H1 (cell line): ENCODE results near the gene CIPC. TPM values are rescaled to one million over a fixed set of nuclear protein-coding genes. Genes with fewer than 3 reads are reported as not detected.

Experiments
- CTCF ChIA-PET: fragments of 300-600 bp; sonication (Branson Sonifier 250); formaldehyde crosslinking; loops from one replicate; lab custom pipeline; 2021; ENCODE audit not compliant: partially characterized antibody; lab: Charles Lee
- POLR2A ChIA-PET: fragments of 300-600 bp; sonication (Branson Sonifier 250); formaldehyde crosslinking; loops from one replicate; lab custom pipeline; 2021; ENCODE audit warnings: inconsistent platforms; ENCODE audit not compliant: partially characterized antibody; lab: Charles Lee
- DNase-seq, 2 experiments: peaks; one replicate each; pipeline versions ENCODE4 v3.0.0 to v3.0.0-alpha.2; 2010 to 2022; ENCODE audit warnings: low spot score in 2 of 2, low read depth in 1 of 2, mixed read lengths in 1 of 2
- FAIRE-seq: peaks from 2 replicates; lab custom pipeline; 2011; peaks lifted over from hg19 to GRCh38; lab: Jason Lieb, UNC
- H2AFZ ChIP-seq: 2 replicates; pipeline ENCODE4 v1.8.1; 2012; ENCODE audit warnings: low read length, inconsistent platforms
- H2AK5ac ChIP-seq: 2 replicates; pipeline ENCODE4 v1.6.1; 2013; ENCODE audit warnings: low read depth, low read length
- H2BK120ac ChIP-seq: replicated peaks from 2 replicates; pipeline ENCODE3; 2013; ENCODE audit warnings: low read depth, low read length, inconsistent platforms
- H2BK12ac ChIP-seq: 2 replicates; pipeline ENCODE4 v1.6.1; 2013; ENCODE audit warnings: low read depth, low read length
- H2BK15ac ChIP-seq: 2 replicates; pipeline ENCODE4 v1.6.1; 2013; ENCODE audit warnings: low read length
- H2BK20ac ChIP-seq: 2 replicates; pipeline ENCODE4 v1.6.1; 2013; ENCODE audit warnings: low read length
- H2BK5ac ChIP-seq: 2 replicates; pipeline ENCODE4 v1.6.1; 2013; ENCODE audit warnings: low read depth, low read length
- H3K14ac ChIP-seq: 2 replicates; pipeline ENCODE4 v1.6.1; 2013; ENCODE audit warnings: inconsistent platforms; ENCODE audit not compliant: insufficient read length
- H3K18ac ChIP-seq: 2 replicates; pipeline ENCODE4 v1.6.1; 2013; ENCODE audit warnings: low read length; ENCODE audit errors: extremely low read depth
- H3K23ac ChIP-seq: 2 replicates; pipeline ENCODE4 v1.6.1; 2013; ENCODE audit warnings: inconsistent platforms; ENCODE audit not compliant: insufficient read length
- H3K23me2 ChIP-seq: 2 replicates; pipeline ENCODE4 v1.6.1; 2013; ENCODE audit warnings: low read depth, low read length
- H3K27ac ChIP-seq: 2 replicates; pipeline ENCODE4 v1.6.1; 2011; ENCODE audit warnings: low read depth, low read length, inconsistent platforms
- H3K27me3 ChIP-seq, 4 experiments: replicated peaks in 1 of 4; 1 replicate in 1 of 4; 2 replicates in 3 of 4; pipeline versions ENCODE4 v1.6.1 to v1.8.1; 2011 to 2013; ENCODE audit warnings: low read length in 3 of 4, mild to moderate bottlenecking in 3 of 4, inconsistent platforms in 2 of 4, mixed read lengths in 2 of 4, moderate library complexity in 1 of 4; ENCODE audit not compliant: control insufficient read depth in 3 of 4, insufficient read depth in 3 of 4; ENCODE audit errors: extremely low read depth in 1 of 4
- H3K36me3 ChIP-seq, 4 experiments: 2 replicates each; pipeline versions ENCODE4 v1.6.1 to v1.8.1; 2011 to 2013; ENCODE audit warnings: mild to moderate bottlenecking in 4 of 4, low read length in 3 of 4, moderate library complexity in 2 of 4, control low read depth in 1 of 4, inconsistent platforms in 1 of 4; ENCODE audit not compliant: insufficient read depth in 4 of 4, control insufficient read depth in 2 of 4
- H3K4ac ChIP-seq: replicated peaks from 2 replicates; pipeline ENCODE3; 2013; ENCODE audit warnings: low read length, low read depth, mixed read lengths, inconsistent platforms; ENCODE audit not compliant: insufficient read length
- H3K4me1 ChIP-seq, 4 experiments: replicated peaks in 1 of 4; 1 replicate in 1 of 4; 2 replicates in 3 of 4; pipeline versions ENCODE4 v1.6.1 to v1.8.1; 2011 to 2013; ENCODE audit warnings: low read length in 3 of 4, inconsistent platforms in 2 of 4, mixed read lengths in 1 of 4; ENCODE audit not compliant: insufficient read depth in 4 of 4, control insufficient read depth in 3 of 4
- H3K4me2 ChIP-seq, 2 experiments: 2 replicates each; pipeline versions ENCODE4 v1.6.1 to v1.8.1; 2011 to 2013; ENCODE audit warnings: low read depth in 2 of 2, low read length in 2 of 2, control low read depth in 1 of 2, inconsistent platforms in 1 of 2, mild to moderate bottlenecking in 1 of 2; ENCODE audit not compliant: insufficient read depth in 1 of 2
- H3K4me3 ChIP-seq, 4 experiments: fragments of 200-600, 300-600 bp in 1 of 4; sonication (generic), shearing (Covaris generic), sonication (Bioruptor Twin) in 1 of 4; 2 replicates each; pipeline versions ENCODE4 v1.5.1 to v1.8.1; 2011 to 2016; ENCODE audit warnings: low read length in 4 of 4, low read depth in 3 of 4, control low read depth in 2 of 4, inconsistent platforms in 2 of 4, mild to moderate bottlenecking in 2 of 4, mixed read lengths in 1 of 4, moderate library complexity in 1 of 4; ENCODE audit not compliant: insufficient read depth in 2 of 4; ENCODE audit errors: extremely low read depth in 1 of 4
- H3K56ac ChIP-seq: replicated peaks from 2 replicates; pipeline ENCODE3; 2013; ENCODE audit warnings: low read depth, mild to moderate bottlenecking, mixed read lengths, low read length, inconsistent platforms; ENCODE audit not compliant: insufficient read length
- H3K79me1 ChIP-seq: 2 replicates; pipeline ENCODE4 v1.6.1; 2013; ENCODE audit warnings: low read depth, low read length, control low read depth
- H3K79me2 ChIP-seq, 2 experiments: 2 replicates each; pipeline versions ENCODE4 v1.6.1 to v1.8.1; 2012 to 2013; ENCODE audit warnings: low read length in 2 of 2, mild to moderate bottlenecking in 2 of 2, inconsistent platforms in 1 of 2; ENCODE audit not compliant: insufficient read depth in 2 of 2, control insufficient read depth in 1 of 2
- H3K9ac ChIP-seq, 4 experiments: replicated peaks in 1 of 4; 1 replicate in 1 of 4; 2 replicates in 3 of 4; pipeline versions ENCODE4 v1.6.1 to v1.8.1; 2011 to 2013; ENCODE audit warnings: low read depth in 3 of 4, low read length in 3 of 4, control low read depth in 2 of 4, mild to moderate bottlenecking in 2 of 4, moderate library complexity in 2 of 4, inconsistent platforms in 1 of 4; ENCODE audit errors: extremely low read depth in 1 of 4
- H3K9me3 ChIP-seq, 2 experiments: 2 replicates each; pipeline versions ENCODE4 v1.6.1 to v1.8.1; 2012 to 2013; ENCODE audit warnings: mild to moderate bottlenecking in 2 of 2, moderate library complexity in 2 of 2, control low read depth in 1 of 2, inconsistent platforms in 1 of 2, low read depth in 1 of 2, low read length in 1 of 2, mixed read lengths in 1 of 2; ENCODE audit not compliant: insufficient read depth in 2 of 2
- H4K20me1 ChIP-seq, 2 experiments: replicated peaks in 1 of 2; 2 replicates each; pipeline versions ENCODE3 to v1.8.1; 2011 to 2013; ENCODE audit warnings: inconsistent platforms in 2 of 2, low read length in 2 of 2, mild to moderate bottlenecking in 1 of 2; ENCODE audit not compliant: insufficient read depth in 2 of 2, control insufficient read depth in 1 of 2
- H4K5ac ChIP-seq: 2 replicates; pipeline ENCODE4 v1.6.1; 2013; ENCODE audit warnings: low read length, low read depth, mixed read lengths, inconsistent platforms; ENCODE audit not compliant: insufficient read length
- H4K8ac ChIP-seq: 2 replicates; pipeline ENCODE4 v1.8.0; 2013; ENCODE audit warnings: mild to moderate bottlenecking, moderate library complexity, low read length, inconsistent platforms; ENCODE audit not compliant: insufficient read depth; ENCODE audit errors: extremely low read depth
- H4K91ac ChIP-seq: replicated peaks from 2 replicates; pipeline ENCODE3; 2013; ENCODE audit warnings: low read length, mixed read lengths, inconsistent platforms; ENCODE audit not compliant: insufficient read length
- CHD1 ChIP-seq: IDR thresholded peaks from 2 replicates; pipeline ENCODE4 v1.6.1; 2012; ENCODE audit warnings: low read depth, low read length, improper control_type of control experiment
- MAFK ChIP-seq: IDR thresholded peaks from 2 replicates; pipeline ENCODE4 v1.6.1; 2012; ENCODE audit warnings: low read depth, mild to moderate bottlenecking, improper control_type of control experiment, low read length
- WGBS, 2 experiments: shearing (Covaris generic) in 1 of 2; methylation state at CpG; one replicate each; pipeline versions ENCODE4 v1.1.6 to v1.1.7; 2013 to 2015; ENCODE audit warnings: low lambda C conversion rate in 2 of 2, mixed read lengths in 2 of 2, inconsistent platforms in 1 of 2, low coverage in 1 of 2, missing lambda C conversion rate in 1 of 2; ENCODE audit not compliant: insufficient replicate concordance in 2 of 2, insufficient coverage in 1 of 2, insufficient read length in 1 of 2; ENCODE audit errors: extremely low coverage in 1 of 2, missing lambda C conversion rate in 1 of 2; 5-methylcytosine and 5-hydroxymethylcytosine counted together
- polyA plus RNA-seq, 7 experiments: library from polyadenylated mRNA; depleted of rRNA in 3 of 7; stranded (reverse) in 5 of 7; unstranded in 2 of 7; fragments of >200 nt in 5 of 7; fragments of 200-250 nt in 2 of 7; gene quantifications; 1 replicate in 5 of 7; 2 replicates in 1 of 7; 4 replicates in 1 of 7; pipeline versions ENCODE4 v1.2.1 to v1.2.3, GENCODE V29; 2011 to 2013; ENCODE audit warnings: missing spikeins in 2 of 7, mixed read lengths in 2 of 7
- total RNA-seq: library from RNA; stranded (reverse); fragmentation: NEBNext Ultra II Directional; extraction: Animal tissue kit (Norgen Biotek cat#: 25700); gene quantifications from 2 replicates; pipeline ENCODE4 v1.2.1, GENCODE V29; 2021

Gene CIPC
- total and polyA plus RNA-seq, 2 of the 8 experiments (the other 6 are each of a cell fraction or from before 2014, with no cell fraction given) = 13.9 to 32.7 TPM

DNA sequence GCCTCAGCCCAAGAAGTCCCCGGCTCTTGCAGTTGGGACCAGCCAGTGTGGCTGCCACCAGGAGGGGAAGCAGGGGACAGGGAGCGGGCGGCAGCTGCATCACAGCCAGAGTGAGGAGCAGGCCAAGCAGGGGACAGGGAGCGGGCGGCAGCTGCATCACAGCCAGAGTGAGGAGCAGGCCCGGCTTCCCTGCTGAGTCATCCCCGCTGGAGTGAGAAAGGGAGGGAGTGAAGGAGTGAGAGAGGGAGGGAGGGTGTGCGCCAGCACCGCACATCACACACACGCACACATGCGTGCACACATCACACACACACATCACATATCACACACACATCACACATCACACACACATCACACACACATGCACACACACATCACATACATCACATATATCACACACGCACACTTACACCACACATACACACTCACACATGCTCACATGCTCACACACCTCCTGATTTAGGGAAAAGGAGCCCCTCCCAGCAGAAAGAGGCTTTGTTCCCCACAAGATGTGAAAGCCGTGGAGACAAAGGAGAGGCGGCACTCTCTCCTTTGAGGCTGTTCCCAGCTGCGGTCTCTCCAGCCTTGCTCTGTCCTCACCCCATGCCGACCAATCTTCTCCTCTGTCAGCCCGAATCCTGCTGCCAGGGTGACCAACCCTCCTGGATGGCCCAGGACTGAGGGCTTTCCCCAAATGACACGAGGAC is 60.3 kb downstream of the CIPC start:
- DNase-seq = peak in 1 of 2 experiments; percentile 63
- CTCF ChIA-PET = interaction anchor here (1.1 to 52.5 kb wide), 8 partner anchors 8 to 133 kb away, joined by 3 to 1490 read pairs (median 6); partner anchors contain the start of genes CIPC and ZDHHC22
- H4K20me1 ChIP-seq = peaks cover 0 to 2% of the 10 kb centered on the region in 2 experiments
- POLR2A ChIA-PET = interaction anchor here (0.6 to 1.7 kb wide), 4 partner anchors 9 to 114 kb away, joined by 3 to 4 read pairs (median 3); no protein-coding TSS in a partner anchor
- H2BK12ac ChIP-seq = peak overlapping the region; percentile 100
- peaks cover 4% of the 10 kb centered on the region for H3K23me2 ChIP-seq
- peak overlapping the region; percentile 63 for H2BK120ac ChIP-seq
- H3K79me1 ChIP-seq = no peaks in the 10 kb centered on the region
- no peak overlapping the region for H3K27ac ChIP-seq
- H2AK5ac ChIP-seq = peak overlapping the region; percentile 100
- peak overlapping the region; percentile 69 for H4K5ac ChIP-seq
- H3K18ac ChIP-seq = peak overlapping the region; percentile 91
- no peaks in the 10 kb centered on the region for H3K9me3 ChIP-seq
- peak; percentile 84 for FAIRE-seq
- no peaks in the 10 kb centered on the region for H3K36me3 ChIP-seq
- H4K8ac ChIP-seq = peak overlapping the region; percentile 86; the same call in 1 of the 2 replicates
- H3K4me1 ChIP-seq = peaks cover 3 to 25% (median 14%) of the 10 kb centered on the region in 4 experiments
- no peaks in the 10 kb centered on the region for H3K79me2 ChIP-seq
- TF ChIP-seq CHD1 = no peak
- peak; percentile 1; the same call in 1 of the 2 replicates for TF ChIP-seq MAFK
- 31% methylated on average over 13 of the region's 18 CpGs; no CpG with 5 or more reads in 1 of the 2 experiments for WGBS, 2 experiments
- peak overlapping the region; percentile 34 for H3K56ac ChIP-seq
- H2BK5ac ChIP-seq = peak overlapping the region; percentile 96
- peak overlapping the region; percentile 68 to 99 for H3K4me2 ChIP-seq
- no peak overlapping the region for H3K23ac ChIP-seq
- H2BK20ac ChIP-seq = peak overlapping the region; percentile 100
- H3K4me3 ChIP-seq = peak overlapping the region in 2 of 4 experiments; percentile 20 to 29; a peak in 3 of 8 replicates
- no peak overlapping the region for H3K14ac ChIP-seq
- peak overlapping the region; percentile 100; the same call in 1 of the 2 replicates for H2BK15ac ChIP-seq
- H3K27me3 ChIP-seq = no peaks in the 10 kb centered on the region; a peak in 1 of 7 replicates
- peak overlapping the region in 3 of 4 experiments; percentile 4 to 68 (median 65); a peak in 4 of 7 replicates for H3K9ac ChIP-seq
- peak overlapping the region; percentile 99 for H4K91ac ChIP-seq
- peak overlapping the region; percentile 96 for H2AFZ ChIP-seq
- peak overlapping the region; percentile 41 for H3K4ac ChIP-seq
